ENCODE data around the gene SLAMF8.
A peak's percentile ranks its signal among the peaks of the same experiment; 100 is the strongest.

The SLAMF8 gene

DNA sequence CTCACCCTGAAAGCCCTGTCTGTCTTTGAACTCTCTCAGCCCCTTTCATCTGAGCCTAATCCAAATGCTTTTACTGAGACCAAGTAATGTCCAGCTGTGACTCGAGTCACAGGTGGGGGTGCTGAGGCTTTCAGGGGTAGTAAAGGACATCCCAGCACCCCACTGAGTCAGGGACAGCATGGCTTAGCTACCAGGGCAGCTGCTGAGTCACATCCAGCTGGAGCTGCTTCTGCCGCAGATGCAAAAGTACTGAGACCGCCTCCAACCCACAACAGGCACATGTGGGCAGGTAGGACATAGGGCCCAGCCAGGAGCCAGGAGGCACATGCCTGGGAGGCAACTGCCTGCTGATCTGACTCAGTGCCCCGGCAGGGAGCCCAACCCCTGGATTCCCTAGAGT lies 42.5 kb downstream of the SLAMF8 start:
- no peak for DNase-seq (ENCODE audit: low read depth in 2 of 2)

DNA sequence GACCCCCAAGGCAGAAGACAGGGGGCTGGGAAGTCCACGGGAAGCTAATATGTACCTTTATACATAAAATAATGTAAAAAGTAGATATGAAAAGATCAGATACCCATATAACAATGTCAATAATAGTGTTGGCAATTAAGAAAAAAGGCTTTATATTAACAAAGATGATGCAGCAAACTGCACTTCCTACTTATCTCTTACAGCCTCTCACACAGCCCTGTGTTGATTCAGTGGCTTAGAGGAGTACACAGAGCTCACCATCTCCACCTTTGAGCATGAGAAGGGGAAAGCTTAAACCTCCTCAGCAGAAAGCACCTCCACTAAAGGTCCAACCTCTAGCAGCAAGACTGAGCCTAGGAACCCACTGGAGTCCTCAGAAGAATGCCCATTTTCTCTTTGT lies 42.9 kb downstream of the SLAMF8 start:
- DNase-seq (ENCODE audit: low read depth in 2 of 2): no peak

DNA sequence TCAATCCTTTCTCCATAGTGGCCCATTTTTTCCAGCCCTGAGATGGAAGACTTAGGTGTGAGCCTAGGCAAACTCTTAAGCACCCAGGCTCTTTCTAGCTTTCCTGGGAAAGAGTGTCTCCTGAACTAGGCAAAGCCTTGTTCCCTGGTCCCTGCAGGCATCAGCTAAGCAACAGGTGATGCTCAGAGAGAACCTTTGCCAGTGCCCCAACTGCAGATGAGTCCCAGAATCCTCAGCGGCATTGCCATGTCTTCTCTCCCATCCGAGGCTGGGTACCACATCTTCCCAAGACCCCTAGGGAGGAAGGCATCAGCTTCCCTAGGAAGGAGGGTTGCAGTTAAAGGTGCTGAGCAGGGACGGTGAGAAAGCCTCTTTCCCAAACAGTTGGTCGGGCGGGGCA lies 44.0 kb downstream of the SLAMF8 start:
- DNase-seq (ENCODE audit: low read depth in 2 of 2): no peak

DNA sequence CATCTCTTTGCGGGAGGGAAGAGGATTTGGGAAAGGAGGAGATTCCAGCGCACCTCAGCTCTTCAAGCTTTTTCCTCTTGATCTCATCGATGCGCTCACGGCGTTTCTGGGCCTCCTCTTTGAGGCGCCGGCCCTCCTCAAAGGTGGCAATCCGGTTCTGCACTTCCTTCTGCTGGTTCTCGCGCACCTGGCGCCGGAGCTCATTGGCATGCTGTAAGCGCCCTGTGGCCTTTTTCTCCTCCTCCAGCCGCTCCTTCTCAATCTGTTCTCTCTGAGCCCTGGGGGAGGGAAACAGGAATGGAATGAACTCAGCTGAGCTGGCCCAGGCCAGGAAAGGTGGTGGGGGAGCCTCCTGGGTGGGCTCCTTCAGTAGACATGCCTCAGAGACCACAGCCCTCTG lies 46.2 kb downstream of the SLAMF8 start:
- no peak for DNase-seq (ENCODE audit: low read depth in 2 of 2)

DNA sequence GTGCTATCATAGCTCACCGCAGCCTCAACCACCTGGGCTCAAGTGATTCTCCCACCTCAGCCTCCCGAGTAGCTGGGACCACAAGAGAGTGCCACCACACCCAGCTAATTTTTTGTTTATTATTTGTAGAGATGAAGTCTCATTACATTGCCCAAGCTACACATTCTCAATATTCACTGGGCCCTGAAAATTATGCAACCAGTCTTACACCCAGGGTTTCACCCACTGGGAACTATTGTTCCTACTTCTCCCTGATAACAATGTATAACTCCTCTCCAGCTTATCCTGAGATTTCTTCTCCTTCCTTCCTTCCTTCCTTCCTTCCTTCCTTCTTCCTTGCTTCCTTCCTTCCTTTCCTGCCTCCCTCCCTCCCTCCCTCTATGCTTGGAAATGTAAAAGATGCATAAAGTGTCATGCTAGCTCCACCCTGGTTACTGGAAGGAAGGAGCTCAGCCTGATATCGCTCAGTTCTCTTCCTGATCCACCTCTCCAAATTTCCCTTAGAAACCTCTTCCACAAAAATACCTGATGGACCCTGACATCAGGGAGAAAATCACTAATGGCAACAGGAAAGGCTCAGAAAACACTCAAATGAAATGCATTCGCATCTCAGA lies 47.0 kb downstream of the SLAMF8 start:
- DNase-seq (ENCODE audit: low read depth in 2 of 2): no peak

DNA sequence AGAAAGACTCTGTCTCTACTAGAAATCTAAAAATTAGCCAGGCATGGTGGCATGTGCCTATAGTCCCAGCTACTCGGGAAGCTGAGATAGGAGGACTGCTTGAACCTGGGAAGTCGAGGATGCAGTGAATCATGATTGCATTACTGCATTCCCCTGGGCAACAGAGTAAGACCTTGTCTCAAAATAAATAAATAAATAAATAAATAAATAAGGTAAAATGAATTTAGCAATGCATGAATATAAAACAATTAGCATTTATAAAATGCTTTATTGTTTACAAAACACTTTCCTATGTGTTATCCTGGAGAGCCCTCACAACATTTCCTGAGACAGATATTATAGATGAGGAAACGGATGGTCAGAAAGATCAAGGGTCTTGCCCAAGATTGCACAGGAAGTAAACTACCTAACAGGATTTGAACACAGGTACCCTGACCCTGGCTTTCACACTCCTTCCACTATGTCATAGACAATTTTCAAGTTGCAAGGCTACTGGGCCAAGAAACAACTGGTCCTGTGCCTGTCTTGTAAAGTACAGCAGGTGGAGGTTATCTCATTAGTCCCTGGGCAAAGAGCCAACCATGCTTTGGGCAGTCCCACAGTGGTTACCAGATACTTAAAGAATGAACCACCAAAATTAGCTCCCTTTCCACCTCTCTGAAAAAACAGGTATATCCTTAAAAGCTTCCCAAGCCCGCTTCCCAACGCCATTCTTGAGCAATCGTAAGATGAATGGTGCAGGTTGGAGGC lies 51.2 kb downstream of the SLAMF8 start:
- DNase-seq (ENCODE audit: low read depth in 2 of 2): no peak

DNA sequence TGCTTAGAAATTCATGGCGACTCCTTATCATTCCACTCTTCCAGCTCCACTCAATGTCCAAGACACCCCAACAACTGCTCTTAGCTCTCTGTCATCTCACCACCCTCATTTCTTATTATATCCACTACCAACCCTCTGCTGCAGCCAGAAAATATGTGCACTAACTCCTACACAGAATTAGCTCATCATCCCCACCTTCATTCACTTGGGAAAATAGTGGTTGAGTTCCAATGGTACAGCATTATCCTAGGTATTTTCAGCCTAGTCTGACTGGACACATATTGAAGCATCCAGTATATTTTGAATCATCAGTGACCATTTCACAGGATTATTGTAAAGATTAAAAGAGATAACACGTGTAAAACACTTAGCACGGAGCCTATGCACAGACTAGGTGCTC lies 52.5 kb downstream of the SLAMF8 start:
- DNase-seq (ENCODE audit: low read depth in 2 of 2): no peak

DNA sequence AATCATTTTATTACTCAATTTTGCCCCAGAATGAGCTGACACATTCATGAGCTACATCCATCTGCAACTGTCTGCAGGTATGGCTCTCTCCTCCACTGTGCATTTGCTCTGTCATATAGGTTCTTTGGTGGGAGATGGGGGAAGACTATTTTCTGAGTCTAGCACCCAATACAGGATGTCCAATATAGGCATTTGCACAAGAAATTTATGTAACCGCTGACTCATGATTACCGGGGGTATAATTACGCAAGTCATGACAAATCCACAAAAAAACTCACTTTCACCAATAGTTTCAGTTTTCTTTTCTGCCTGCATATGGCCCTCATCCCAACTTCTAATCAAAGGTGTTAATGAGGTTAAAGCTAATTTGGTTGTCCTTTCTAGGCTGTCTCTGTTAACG lies 53.3 kb downstream of the SLAMF8 start:
- no peak for DNase-seq (ENCODE audit: low read depth in 2 of 2)

DNA sequence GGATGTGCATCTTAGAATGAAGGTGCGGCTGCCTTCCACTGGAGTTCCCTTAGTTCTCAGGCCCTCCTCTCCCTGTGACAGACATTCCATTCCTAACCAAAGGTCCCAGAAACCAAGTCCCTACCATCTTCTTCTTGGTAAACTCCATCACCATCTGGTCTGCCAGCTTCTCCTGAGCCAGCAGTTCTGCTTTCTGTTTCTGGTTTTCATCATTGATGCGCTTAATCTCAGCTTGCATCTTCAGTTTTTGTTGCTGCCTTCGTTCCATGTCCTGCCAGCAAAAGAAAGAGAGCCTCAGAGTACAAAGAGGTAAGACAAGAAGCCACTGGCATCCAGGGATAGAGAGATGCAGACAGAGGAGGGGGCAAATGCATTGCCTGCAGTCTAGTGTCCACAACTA lies 53.8 kb downstream of the SLAMF8 start:
- DNase-seq (ENCODE audit: low read depth in 2 of 2): no peak

DNA sequence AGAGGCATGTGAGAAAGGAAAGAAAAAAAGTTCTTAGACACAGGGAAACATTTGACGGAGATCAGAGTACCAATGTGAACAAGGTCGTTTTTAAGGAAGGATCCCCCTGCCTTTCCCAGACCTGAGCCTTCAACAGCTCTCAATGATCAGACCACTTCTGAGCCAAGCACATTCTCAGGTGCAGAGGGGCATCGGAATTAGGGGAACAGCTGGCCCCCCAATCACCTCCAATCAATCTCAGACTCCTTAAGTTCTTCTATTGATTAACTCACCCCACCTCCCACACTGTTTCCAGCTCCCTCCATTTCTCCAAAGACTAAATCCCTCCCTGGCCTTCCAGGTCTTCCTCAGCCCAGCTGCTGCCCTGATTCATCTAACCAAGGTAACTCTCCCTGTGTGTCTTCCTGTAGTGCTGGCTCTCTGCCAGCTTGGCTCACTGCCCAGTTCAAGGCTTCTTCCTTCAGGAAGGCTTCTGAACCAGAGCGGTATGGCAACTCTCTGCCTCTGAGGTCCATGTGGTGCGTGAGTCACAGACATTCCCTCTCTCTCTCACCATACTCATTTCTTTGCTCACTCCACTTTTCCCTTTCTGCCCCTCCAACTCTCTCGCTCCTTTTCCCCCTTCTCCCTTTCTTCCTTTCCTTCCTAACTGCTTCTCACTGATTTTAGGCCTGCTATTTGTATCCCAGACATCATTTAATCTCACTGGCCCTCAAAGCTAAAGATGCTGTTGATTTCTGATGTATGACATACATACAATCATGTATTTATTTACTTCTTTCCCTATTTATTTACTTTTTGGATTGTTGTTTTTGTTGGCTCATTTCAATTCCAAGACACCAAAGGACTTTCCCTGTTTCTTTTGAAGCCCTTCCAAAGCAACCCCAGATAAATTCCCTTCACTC lies 55.2 kb downstream of the SLAMF8 start:
- peak in 1 of 2 donors; percentile 6 for DNase-seq (ENCODE audit: low read depth in 2 of 2)

DNA sequence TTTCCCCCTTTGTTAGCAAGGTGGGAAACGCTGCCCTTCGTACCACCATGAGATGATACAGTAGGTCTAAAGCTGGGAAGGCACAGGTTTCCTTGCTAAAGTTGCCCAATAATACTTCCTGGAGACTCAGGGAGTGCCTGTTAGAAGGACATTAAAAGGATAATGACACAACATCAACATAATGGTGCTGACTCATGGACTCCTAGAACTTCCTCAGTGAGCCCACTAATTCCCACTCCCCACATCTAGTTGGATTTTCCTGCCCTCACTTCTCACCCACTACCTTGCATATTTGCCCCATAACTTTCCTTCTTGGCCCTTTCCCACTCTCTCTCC lies 55.8 kb downstream of the SLAMF8 start:
- no peak for DNase-seq (ENCODE audit: low read depth in 2 of 2)

DNA sequence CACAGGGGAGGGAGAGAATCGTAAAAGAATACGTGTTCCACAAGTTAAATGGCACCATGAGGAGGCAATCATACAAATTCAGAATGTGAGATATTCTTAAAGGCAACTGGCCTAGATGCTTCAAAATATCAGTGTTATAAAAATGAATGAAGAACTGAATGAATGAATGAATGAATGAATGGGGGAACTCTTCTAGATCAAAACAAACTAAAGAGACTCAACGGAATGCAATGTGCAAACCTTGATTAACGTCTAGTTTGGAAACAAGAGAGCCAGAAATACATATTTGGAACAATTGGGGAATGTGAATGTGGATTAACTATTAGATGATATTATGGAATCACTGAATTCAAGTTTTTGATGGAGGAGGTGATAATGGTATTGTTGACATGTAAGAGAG lies 56.5 kb downstream of the SLAMF8 start:
- DNase-seq (ENCODE audit: low read depth in 2 of 2): no peak

DNA sequence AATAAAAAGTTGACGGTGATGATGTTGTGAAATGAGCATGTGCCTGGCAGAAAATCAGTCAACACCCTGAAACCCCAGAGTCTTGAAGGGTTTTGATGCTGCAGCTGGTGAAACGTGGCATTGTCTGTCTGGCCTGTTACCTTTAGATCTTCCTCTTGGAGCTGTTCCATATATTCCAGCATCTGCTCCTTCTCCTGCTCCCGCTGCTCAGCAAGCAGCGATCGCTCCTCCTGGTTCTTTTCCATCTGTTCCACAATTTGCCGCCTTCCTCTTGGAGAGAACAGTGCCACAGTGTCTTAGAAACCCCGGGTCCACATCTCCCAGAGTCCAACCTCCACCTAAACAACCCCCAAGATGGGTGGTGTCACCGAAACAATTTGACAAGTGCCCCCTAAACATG lies 57.6 kb downstream of the SLAMF8 start:
- no peak for DNase-seq (ENCODE audit: low read depth in 2 of 2)
